Epithelial cell of prostate (primary cell): ENCODE results near the gene TEC.

Source experiments
- DNase-seq: peaks from one replicate; pipeline ENCODE4 v3.0.0-alpha.2; 2011; ENCODE audit warnings: low read depth, low spot score
- H3K27ac ChIP-seq: fragments of 450-650 bp; 2 replicates; pipeline ENCODE4 v1.5.1; 2017; ENCODE audit warnings: mild to moderate bottlenecking

Gene TEC

GRCh38 chr4:48103483-48104139, 166.0 kb downstream of the TEC start:
- no peak overlapping the region for H3K27ac ChIP-seq
- DNase-seq = no peak

GRCh38 chr4:48102303-48102702, 167.3 kb downstream of the TEC start:
- H3K27ac ChIP-seq = no peak overlapping the region
- DNase-seq = no peak

- no peak for DNase-seq
- no peak overlapping the region for H3K27ac ChIP-seq
Observed at GRCh38 chr4:48100256-48100655, 169.4 kb downstream of the TEC start.

- DNase-seq = no peak
- no peak overlapping the region for H3K27ac ChIP-seq
Observed at GRCh38 chr4:48095441-48095840, 174.2 kb downstream of the TEC start.

- H3K27ac ChIP-seq = peak overlapping the region; percentile 34
- peak; percentile 73 for DNase-seq
Observed at GRCh38 chr4:48093991-48094416, 175.6 kb downstream of the TEC start.

GRCh38 chr4:48090621-48091020, 179.0 kb downstream of the TEC start:
- no peak for DNase-seq
- H3K27ac ChIP-seq = no peak overlapping the region

- no peak for DNase-seq
- H3K27ac ChIP-seq = no peak overlapping the region
Observed at GRCh38 chr4:48085821-48086589, 183.6 kb downstream of the TEC start.
